ENCODE data around the gene ERMAP.

ERMAP gene
- long read RNA-seq, transcript ERMAP-203 (12 exons, 3,476 nt), result major isoform, 9 of 28 reads
- long read RNA-seq, partial matches to known transcripts, result 0 of 28 reads
- long read RNA-seq, other reads (novel, unspliced or antisense), result 19 of 28 reads

GRCh38 chr1:42816585-42817439, at the start of gene ERMAP, which contains the start of gene SVBP:
TSS of gene ERMAP (plus strand) at chr1:42817122. CDS start at chr1:42830449, 13,327 bp downstream.
TSS of gene SVBP (minus strand) at chr1:42817397. CDS start at chr1:42816544, 853 bp downstream.
- DNase-seq (ENCODE audit: low read depth in 1 of 2, low spot score in 1 of 2), result peak; percentile 69 to 88
- no peaks in the 10 kb centered on the region for H3K27me3 ChIP-seq (ENCODE audit: insufficient read depth, poor library complexity, severe bottlenecking)
- peak; percentile 64 for TF ChIP-seq POLR2AphosphoS5 (IDR thresholded peaks at IDR 0.05; ENCODE audit: low read depth)
- TF ChIP-seq REST (IDR thresholded peaks at IDR 0.05; ENCODE audit: insufficient replicate concordance, low read depth), result peak; percentile 27
- no peak for TF ChIP-seq SPI1 (IDR thresholded peaks at IDR 0.05; ENCODE audit: borderline replicate concordance, low read depth)
- no peak for TF ChIP-seq GABPA (IDR thresholded peaks at IDR 0.05; ENCODE audit: low read depth)
- no peak for TF ChIP-seq CTCF (IDR thresholded peaks at IDR 0.05; ENCODE audit: insufficient read depth, low read length)
- H3K4me3 ChIP-seq (replicated peaks; ENCODE audit: insufficient read depth, low read length), result peak within 1 kb of the TSS; percentile 59
- H3K27ac ChIP-seq (replicated peaks), result peak within 1 kb of the TSS; percentile 98

GRCh38 chr1:42767510-42768000, 49.4 kb upstream of the ERMAP start:
- TF ChIP-seq SPI1 (IDR thresholded peaks at IDR 0.05; ENCODE audit: borderline replicate concordance, low read depth), result no peak
- no peak for TF ChIP-seq POLR2AphosphoS5 (IDR thresholded peaks at IDR 0.05; ENCODE audit: low read depth)
- TF ChIP-seq CTCF (IDR thresholded peaks at IDR 0.05; ENCODE audit: insufficient read depth, low read length), result no peak
- no peak for TF ChIP-seq GABPA (IDR thresholded peaks at IDR 0.05; ENCODE audit: low read depth)
- TF ChIP-seq REST (IDR thresholded peaks at IDR 0.05; ENCODE audit: insufficient replicate concordance, low read depth), result no peak

GRCh38 chr1:42768172-42768571, 48.8 kb upstream of the ERMAP start:
- TF ChIP-seq REST (IDR thresholded peaks at IDR 0.05; ENCODE audit: insufficient replicate concordance, low read depth), result no peak
- no peak for TF ChIP-seq CTCF (IDR thresholded peaks at IDR 0.05; ENCODE audit: insufficient read depth, low read length)
- TF ChIP-seq POLR2AphosphoS5 (IDR thresholded peaks at IDR 0.05; ENCODE audit: low read depth), result no peak
- H3K4me3 ChIP-seq (replicated peaks; ENCODE audit: insufficient read depth, low read length), result peak overlapping the region; percentile 98
- H3K27ac ChIP-seq (replicated peaks), result peak overlapping the region; percentile 85
- no peak for DNase-seq (ENCODE audit: low read depth in 1 of 2, low spot score in 1 of 2)
- H3K27me3 ChIP-seq (ENCODE audit: insufficient read depth, poor library complexity, severe bottlenecking), result no peaks in the 10 kb centered on the region

More at GRCh38 chr1:42767510-42768000, 49.4 kb upstream of the ERMAP start:
- Histone ChIP-seq H3K4me3 (replicated peaks; ENCODE audit: insufficient read depth, low read length) (peak overlapping the region; percentile 98), H3K27ac (replicated peaks) (peak overlapping the region; percentile 85), H3K27me3 (ENCODE audit: insufficient read depth, poor library complexity, severe bottlenecking) (no peaks in the 10 kb centered on the region)
- DNase-seq (ENCODE audit: low read depth in 1 of 2, low spot score in 1 of 2), result peak in 1 of 2 experiments; percentile 25

Measured in HL-60 (cell line).